Measurements from ENCODE around the gene CACNG3.

DNA sequence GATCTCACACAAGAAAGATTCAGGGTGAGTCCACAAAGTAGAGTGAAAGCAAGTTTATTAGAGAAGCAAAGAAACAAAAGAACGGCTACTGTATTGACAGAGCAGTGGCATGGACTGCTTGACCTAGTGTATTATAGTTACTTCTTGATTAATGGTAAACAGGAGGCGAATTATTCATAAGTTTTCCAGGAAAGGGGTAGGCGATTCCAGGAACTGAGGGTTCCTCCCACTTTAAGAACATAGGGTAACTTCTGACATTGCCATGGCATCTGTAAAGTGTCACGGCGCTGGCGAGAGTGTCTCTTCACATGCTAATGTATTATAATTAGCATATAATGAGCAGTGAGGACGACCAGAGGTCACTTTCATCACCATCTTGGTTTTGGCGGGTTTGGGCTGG is 93.2 kb downstream of the CACNG3 start:
- TF ChIP-seq, protein P1, sequence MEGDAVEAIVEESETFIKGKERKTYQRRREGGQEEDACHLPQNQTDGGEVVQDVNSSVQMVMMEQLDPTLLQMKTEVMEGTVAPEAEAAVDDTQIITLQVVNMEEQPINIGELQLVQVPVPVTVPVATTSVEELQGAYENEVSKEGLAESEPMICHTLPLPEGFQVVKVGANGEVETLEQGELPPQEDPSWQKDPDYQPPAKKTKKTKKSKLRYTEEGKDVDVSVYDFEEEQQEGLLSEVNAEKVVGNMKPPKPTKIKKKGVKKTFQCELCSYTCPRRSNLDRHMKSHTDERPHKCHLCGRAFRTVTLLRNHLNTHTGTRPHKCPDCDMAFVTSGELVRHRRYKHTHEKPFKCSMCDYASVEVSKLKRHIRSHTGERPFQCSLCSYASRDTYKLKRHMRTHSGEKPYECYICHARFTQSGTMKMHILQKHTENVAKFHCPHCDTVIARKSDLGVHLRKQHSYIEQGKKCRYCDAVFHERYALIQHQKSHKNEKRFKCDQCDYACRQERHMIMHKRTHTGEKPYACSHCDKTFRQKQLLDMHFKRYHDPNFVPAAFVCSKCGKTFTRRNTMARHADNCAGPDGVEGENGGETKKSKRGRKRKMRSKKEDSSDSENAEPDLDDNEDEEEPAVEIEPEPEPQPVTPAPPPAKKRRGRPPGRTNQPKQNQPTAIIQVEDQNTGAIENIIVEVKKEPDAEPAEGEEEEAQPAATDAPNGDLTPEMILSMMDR (IDR thresholded peaks at IDR 0.05): no peak
- TF ChIP-seq POLR2A (IDR thresholded peaks at IDR 0.05): no peak

Measured in adrenal gland (tissue), 5 donors.